IMR-90 (cell line): ENCODE measurements around the gene SLC2A1.

Source experiments
- BHLHE40 ChIP-seq: fragments of 150-350 bp; IDR thresholded peaks from 2 replicates; pipeline ENCODE4 v1.6.1; 2016; ENCODE audit warnings: mild to moderate bottlenecking, low read depth, low read length
- CEBPB ChIP-seq: IDR thresholded peaks from 2 replicates; pipeline ENCODE4 v1.6.1; 2012; ENCODE audit warnings: low read depth, low read length, improper control_type of control experiment
- CHD1 ChIP-seq: IDR thresholded peaks from 2 replicates; pipeline ENCODE4 v1.6.1; 2012; ENCODE audit warnings: low read depth, low read length, improper control_type of control experiment
- CTCF ChIP-seq: conservative IDR thresholded peaks from 2 replicates; pipeline ENCODE4 v1.5.1; 2012; ENCODE audit warnings: mild to moderate bottlenecking, low read depth, low read length, improper control_type of control experiment
- FOS ChIP-seq: fragments of 150-350 bp; IDR thresholded peaks from 2 replicates; pipeline ENCODE4 v1.6.1; 2016; ENCODE audit warnings: low read depth, low read length
- MAFK ChIP-seq: IDR thresholded peaks from 2 replicates; pipeline ENCODE4 v1.6.1; 2012; ENCODE audit warnings: low read depth, low read length, improper control_type of control experiment
- MXI1 ChIP-seq: IDR thresholded peaks from 2 replicates; pipeline ENCODE4 v1.6.1; 2012; ENCODE audit warnings: low read depth, mild to moderate bottlenecking, low read length, moderate library complexity, borderline replicate concordance
- NFE2L2 ChIP-seq: fragments of 150-350 bp; IDR thresholded peaks from 2 replicates; pipeline ENCODE4 v1.6.1; 2016; ENCODE audit warnings: low read depth, mild to moderate bottlenecking, low read length
- POLR2A ChIP-seq: IDR thresholded peaks from 2 replicates; pipeline ENCODE4 v1.6.1; 2012; ENCODE audit warnings: mild to moderate bottlenecking, low read depth, low read length
- RAD21 ChIP-seq: IDR thresholded peaks from 2 replicates; pipeline ENCODE4 v1.6.1; 2012; ENCODE audit warnings: low read length, improper control_type of control experiment
- RCOR1 ChIP-seq: IDR thresholded peaks from 2 replicates; pipeline ENCODE4 v1.6.1; 2012; ENCODE audit warnings: mild to moderate bottlenecking, low read length, improper control_type of control experiment; ENCODE audit not compliant: insufficient replicate concordance
- RFX5 ChIP-seq: IDR thresholded peaks from 2 replicates; pipeline ENCODE4 v1.8.0; 2012; ENCODE audit warnings: low read depth, mild to moderate bottlenecking, low read length, moderate library complexity

- TF ChIP-seq CTCF, result 0 out of 2 replicates have a peak, but pooled peaks have one; percentile 8
- TF ChIP-seq RFX5, result no peak
- TF ChIP-seq MXI1, result peak; percentile 85
- peak; percentile 55 for TF ChIP-seq BHLHE40
- no peak for TF ChIP-seq CHD1
- TF ChIP-seq CEBPB, result no peak
- no peak for TF ChIP-seq RCOR1
- TF ChIP-seq MAFK, result no peak
- no peak for TF ChIP-seq RAD21
- TF ChIP-seq POLR2A, result no peak
- TF ChIP-seq NFE2L2, result no peak
- no peak for TF ChIP-seq FOS
These were observed 684 bp downstream of the SLC2A1 start for GRCh38 chr1:42957880-42958487.
